ENCODE results near the gene G6PC2.
"Not testable (repeated sequence)": the region's sequence is repeated elsewhere in the genome, so short reads cannot be mapped to it uniquely, and the experiment has no call there.

Gene G6PC2, protein sequence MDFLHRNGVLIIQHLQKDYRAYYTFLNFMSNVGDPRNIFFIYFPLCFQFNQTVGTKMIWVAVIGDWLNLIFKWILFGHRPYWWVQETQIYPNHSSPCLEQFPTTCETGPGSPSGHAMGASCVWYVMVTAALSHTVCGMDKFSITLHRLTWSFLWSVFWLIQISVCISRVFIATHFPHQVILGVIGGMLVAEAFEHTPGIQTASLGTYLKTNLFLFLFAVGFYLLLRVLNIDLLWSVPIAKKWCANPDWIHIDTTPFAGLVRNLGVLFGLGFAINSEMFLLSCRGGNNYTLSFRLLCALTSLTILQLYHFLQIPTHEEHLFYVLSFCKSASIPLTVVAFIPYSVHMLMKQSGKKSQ

DNA sequence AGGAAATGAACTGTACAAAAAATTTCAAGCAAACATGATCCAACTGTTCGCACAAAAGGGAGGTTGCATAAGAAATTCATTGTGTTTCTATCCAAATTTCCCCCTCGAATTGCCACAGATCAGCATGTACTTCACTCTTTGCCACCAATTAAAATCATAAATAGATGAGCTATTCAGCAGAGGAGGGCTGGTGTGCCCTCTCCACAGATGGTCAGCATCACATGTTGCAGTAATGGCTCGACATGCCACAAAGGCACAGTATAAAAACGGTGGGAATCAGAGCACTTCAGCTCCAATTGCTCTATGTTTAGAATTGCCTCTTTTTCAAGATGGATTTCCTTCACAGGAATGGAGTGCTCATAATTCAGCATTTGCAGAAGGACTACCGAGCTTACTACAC, at the start of gene G6PC2:
TSS of gene G6PC2 (plus strand) at position 289 of the 400 bp plus-strand sequence. CDS start at position 330, 41 bp downstream.
- FAIRE-seq (no peak), DNase-seq (ENCODE audit: insufficient read length, low spot score) (no peak)

- no peak for FAIRE-seq
- no peak for DNase-seq (ENCODE audit: insufficient read length, low spot score)
These were observed 49.3 kb upstream of the G6PC2 start for GRCh38 chr2:168851674-168852320.

DNA sequence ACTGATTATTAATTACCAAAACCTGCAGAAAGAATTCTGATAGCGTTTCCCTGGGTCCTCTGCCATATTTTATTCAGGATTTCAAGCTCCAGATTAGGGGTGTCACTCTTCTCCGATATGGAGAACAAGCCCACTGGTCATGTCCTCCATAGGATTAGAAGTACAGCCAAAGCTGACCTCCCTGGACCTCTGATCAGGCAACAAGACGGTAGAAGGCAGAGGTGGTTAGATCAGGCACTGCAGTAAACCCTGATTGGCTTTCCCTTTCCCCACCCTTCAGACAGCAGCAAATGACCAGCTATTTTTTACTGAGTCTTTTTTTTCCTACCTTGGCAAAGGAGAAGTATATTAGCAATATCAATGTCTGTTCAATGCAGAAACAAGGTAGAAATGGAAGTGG, 48.6 kb upstream of the G6PC2 start:
- no peak for DNase-seq (ENCODE audit: insufficient read length, low spot score)
- no peak for FAIRE-seq

GRCh38 chr2:168853471-168853870, 47.6 kb upstream of the G6PC2 start:
- FAIRE-seq (no peak), DNase-seq (ENCODE audit: insufficient read length, low spot score) (no peak)

DNA sequence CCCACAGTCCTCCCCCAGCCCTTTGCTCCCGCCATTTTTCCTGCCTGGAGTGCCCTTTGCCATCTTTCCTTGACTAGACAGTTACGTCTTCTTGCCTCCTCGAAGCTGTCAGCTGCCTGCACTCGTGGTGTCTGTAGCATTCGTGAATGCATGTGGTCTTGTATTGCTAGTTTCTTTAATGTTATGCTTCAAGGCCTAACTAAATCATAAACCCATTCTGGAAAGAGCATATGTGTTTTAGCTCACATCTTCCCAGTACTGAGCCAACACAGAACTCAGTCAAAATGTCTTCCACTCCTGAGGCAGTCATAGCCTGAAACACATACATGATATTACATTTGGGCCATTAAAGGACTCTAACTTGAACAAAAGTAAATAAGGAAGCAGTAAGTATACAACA, 46.4 kb upstream of the G6PC2 start:
- DNase-seq (ENCODE audit: insufficient read length, low spot score) (no peak), FAIRE-seq (no peak)

- no peak for FAIRE-seq
- DNase-seq (ENCODE audit: insufficient read length, low spot score), result no peak
These were observed 45.5 kb upstream of the G6PC2 start for GRCh38 chr2:168855601-168856000.

DNA sequence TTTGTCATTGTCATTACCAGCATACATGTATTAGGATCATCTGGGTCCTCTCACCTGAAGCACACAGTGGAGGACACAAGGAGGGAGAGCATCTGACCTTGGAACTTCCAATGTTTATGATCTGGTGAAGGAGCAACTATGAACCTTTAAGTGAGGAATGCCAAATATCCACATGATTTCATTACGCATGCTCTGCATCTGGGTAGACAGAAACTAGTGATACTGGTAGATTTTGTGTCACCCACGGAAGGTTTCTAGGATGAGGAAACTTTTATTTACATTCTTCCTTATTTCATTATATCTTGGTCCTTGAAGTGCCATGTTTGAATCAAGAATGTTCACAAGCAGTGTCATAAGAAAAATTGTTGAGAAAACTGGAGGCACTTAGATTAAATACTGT, 42.9 kb upstream of the G6PC2 start:
- DNase-seq (ENCODE audit: insufficient read length, low spot score), result no peak
- FAIRE-seq, result no peak

- FAIRE-seq; DNase-seq (ENCODE audit: insufficient read length, low spot score): not testable (repeated sequence)
These were observed 33.9 kb upstream of the G6PC2 start for GRCh38 chr2:168867164-168867563.

DNA sequence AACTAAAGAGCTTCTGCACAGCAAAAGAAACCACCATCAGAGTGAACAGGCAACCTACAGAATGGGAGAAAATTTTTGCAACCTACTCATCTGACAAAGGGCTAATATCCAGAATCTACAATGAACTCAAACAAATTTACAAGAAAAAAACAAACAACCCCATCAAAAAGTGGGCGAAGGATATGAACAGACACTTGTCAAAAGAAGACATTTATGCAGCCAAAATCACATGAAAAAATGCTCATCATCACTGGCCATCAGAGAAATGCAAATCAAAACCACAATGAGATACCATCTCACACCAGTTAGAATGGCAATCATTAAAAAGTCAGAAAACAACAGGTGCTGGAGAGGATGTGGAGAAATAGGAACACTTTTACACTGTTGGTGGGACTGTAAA, 30.7 kb upstream of the G6PC2 start:
- FAIRE-seq; DNase-seq (ENCODE audit: insufficient read length, low spot score): not testable (repeated sequence)

GRCh38 chr2:168870824-168871223, 30.3 kb upstream of the G6PC2 start:
- FAIRE-seq, result not testable (repeated sequence)

GRCh38 chr2:168874368-168875054, 26.6 kb upstream of the G6PC2 start:
- FAIRE-seq (no peak), DNase-seq (ENCODE audit: insufficient read length, low spot score) (no peak)

More at GRCh38 chr2:168870824-168871223, 30.3 kb upstream of the G6PC2 start:
- DNase-seq (ENCODE audit: insufficient read length, low spot score), result not testable (repeated sequence)

GRCh38 chr2:168882163-168882562, 18.9 kb upstream of the G6PC2 start:
- DNase-seq (ENCODE audit: insufficient read length, low spot score); FAIRE-seq: not testable (repeated sequence)

GRCh38 chr2:168884975-168885374, 16.1 kb upstream of the G6PC2 start:
- no peak for DNase-seq (ENCODE audit: insufficient read length, low spot score)
- FAIRE-seq, result no peak

GRCh38 chr2:168889635-168890005, 11.5 kb upstream of the G6PC2 start:
- DNase-seq (ENCODE audit: insufficient read length, low spot score) (no peak), FAIRE-seq (peak; percentile 60)

- DNase-seq (ENCODE audit: insufficient read length, low spot score) (peak; percentile 91), FAIRE-seq (peak; percentile 99)
These were observed 10.9 kb upstream of the G6PC2 start, which contains the start of gene SPC25 for GRCh38 chr2:168890006-168890782. Gene SPC25, minus strand, starts transcription at chr2:168890430. Its CDS starts 911 bp downstream, at chr2:168889519.

- FAIRE-seq (no peak), DNase-seq (ENCODE audit: insufficient read length, low spot score) (no peak)
These were observed 8.8 kb upstream of the G6PC2 start for GRCh38 chr2:168892327-168892726.

DNA sequence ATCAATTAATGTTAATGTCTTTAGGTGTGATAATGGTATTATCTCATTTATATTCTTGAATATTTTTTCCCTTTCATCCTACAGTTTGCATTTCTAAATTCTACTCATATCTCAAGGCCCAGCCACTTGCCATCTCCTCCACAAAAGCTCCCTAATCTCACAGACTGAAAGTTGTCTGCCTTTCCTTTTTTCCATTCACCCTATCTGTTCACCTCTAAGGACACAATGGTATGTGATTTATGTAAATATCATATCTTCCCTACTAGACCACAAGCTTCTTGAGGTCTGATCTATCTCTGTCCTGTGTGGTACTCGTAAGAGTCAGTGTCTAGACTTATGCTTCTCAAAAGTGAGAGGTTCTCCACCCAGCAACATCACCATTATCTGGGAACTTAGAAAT, 7.0 kb upstream of the G6PC2 start:
- no peak for FAIRE-seq

DNA sequence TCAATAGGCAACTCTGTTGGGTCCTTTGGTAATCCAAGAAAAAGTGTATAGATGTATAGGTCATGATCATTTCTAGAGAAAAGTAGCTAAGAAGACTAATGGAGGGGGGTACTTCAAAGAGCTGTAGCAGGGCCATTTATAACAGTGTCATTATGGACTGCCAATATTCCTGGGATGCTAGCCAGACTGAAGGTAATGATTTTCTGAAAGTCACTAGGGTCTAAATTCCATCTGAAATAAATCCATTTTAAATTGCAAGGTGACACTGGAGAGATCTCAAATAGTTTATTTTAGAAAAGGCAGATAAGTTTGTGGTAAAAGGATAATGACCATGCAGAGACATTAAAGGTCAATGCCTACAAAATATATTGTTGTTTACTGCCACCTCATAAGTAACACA, 6.4 kb upstream of the G6PC2 start:
- no peak for FAIRE-seq
- DNase-seq (ENCODE audit: insufficient read length, low spot score), result no peak

More for the DNA sequence above, 7.0 kb upstream of the G6PC2 start:
- no peak for DNase-seq (ENCODE audit: insufficient read length, low spot score)

GRCh38 chr2:168895771-168896170, 5.3 kb upstream of the G6PC2 start:
- FAIRE-seq (no peak), DNase-seq (ENCODE audit: insufficient read length, low spot score) (no peak)

DNA sequence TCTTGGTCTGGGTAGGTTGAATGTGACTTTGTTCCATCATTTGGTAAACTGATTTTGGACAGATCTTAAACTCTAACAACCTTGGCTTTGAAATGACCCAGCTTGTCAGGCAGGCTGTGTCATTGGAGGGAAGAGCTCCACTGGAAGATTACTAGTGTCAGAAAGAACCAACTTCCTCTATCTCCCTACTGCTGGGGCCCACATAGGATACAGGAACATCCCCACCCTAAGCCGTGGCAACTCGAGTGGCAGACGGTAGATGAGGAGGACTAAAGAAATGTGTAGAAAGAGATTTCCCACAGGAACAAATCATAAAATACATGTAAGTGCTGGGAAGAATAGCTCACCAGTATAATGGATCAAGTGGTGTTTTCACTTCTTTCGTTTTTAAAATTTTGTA, 4.3 kb upstream of the G6PC2 start:
- FAIRE-seq (no peak), DNase-seq (ENCODE audit: insufficient read length, low spot score) (no peak)

DNA sequence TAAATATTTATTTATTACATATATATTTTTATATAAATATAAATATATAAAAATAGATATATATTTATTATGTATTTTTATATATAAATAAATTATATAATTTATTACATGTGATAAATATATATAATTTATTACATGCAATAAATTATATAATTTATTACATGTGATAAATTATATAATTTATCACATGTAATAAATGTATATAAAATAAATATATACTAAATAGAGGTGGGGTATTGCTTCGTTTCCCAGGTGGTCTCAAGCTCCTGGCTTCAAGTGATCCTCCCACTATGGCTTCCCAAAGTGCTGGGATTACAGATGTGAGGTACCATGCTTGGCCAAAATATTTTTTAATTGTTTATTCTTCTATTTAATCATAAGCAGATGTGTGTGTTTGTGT, 3.6 kb upstream of the G6PC2 start:
- FAIRE-seq, result no peak

More for the DNA sequence above, 3.6 kb upstream of the G6PC2 start:
- no peak for DNase-seq (ENCODE audit: insufficient read length, low spot score)
